Ovary (tissue), 9 donors: ENCODE results near the gene CELF1. TPM values are rescaled to one million over a fixed set of nuclear protein-coding genes. Genes with fewer than 3 reads are reported as not detected.
"Not testable (repeated sequence)": the region's sequence is repeated elsewhere in the genome, so short reads cannot be mapped to it uniquely, and the experiment has no call there.

Experiments used
- DNase-seq, 5 donors: peaks; one replicate each; pipeline ENCODE4 v3.0.0-alpha.2; 2019 to 2020
- H3K27ac ChIP-seq, 2 donors: fragments of 200-600 bp; one replicate each; pipeline versions ENCODE4 v1.5.1 to v1.8.0; 2019 to 2022
- H3K27me3 ChIP-seq: fragments of 200-600 bp; one replicate; pipeline ENCODE4 v1.8.0; 2022
- H3K36me3 ChIP-seq: fragments of 200-600 bp; sonication (generic); one replicate; pipeline ENCODE4 v1.5.1; 2019
- H3K4me1 ChIP-seq: one replicate; pipeline ENCODE4 v1.8.1; 2013; ENCODE audit warnings: mild to moderate bottlenecking, moderate library complexity; ENCODE audit not compliant: insufficient read depth
- H3K4me3 ChIP-seq: fragments of 200-600 bp; sonication (generic); one replicate; pipeline ENCODE4 v1.5.1; 2017
- H3K9me3 ChIP-seq, 2 donors: fragments of 200-600 bp in 1 of 2; sonication (generic) in 1 of 2; one replicate each; pipeline versions ENCODE4 v1.5.1 to v1.8.1; 2013 to 2019; ENCODE audit warnings: mild to moderate bottlenecking in 1 of 2, moderate library complexity in 1 of 2
- CTCF ChIP-seq, 3 donors: fragments of 450-650 bp in 2 of 3; fragments of 200-600 bp in 1 of 3; IDR thresholded peaks; one replicate each; pipeline versions ENCODE4 v1.5.1 to v1.8.0; 2016 to 2022; ENCODE audit warnings: antibody characterized with exemption in 3 of 3, mild to moderate bottlenecking in 1 of 3
- EP300 ChIP-seq: sonication (generic); formaldehyde crosslinking; IDR thresholded peaks from one replicate; pipeline ENCODE4 v1.6.1; 2017; ENCODE audit warnings: antibody characterized with exemption
- POLR2A ChIP-seq: fragments of 450-650 bp; IDR thresholded peaks from one replicate; pipeline ENCODE4 v1.6.1; 2017; ENCODE audit warnings: antibody characterized with exemption, mild to moderate bottlenecking, moderate library complexity
- WGBS, 3 donors: extraction: QIAGEN DNeasy Blood & Tissue Kit in 1 of 3; methylation state at CpG; one replicate each; pipeline versions ENCODE4 v1.1.5 to v1.1.7; 2013 to 2017; 5-methylcytosine and 5-hydroxymethylcytosine counted together
- intact Hi-C, 4 donors: fragments of 100-400 bp; cut with DNase I; formaldehyde crosslinking; loops; one replicate each; pipeline versions ENCODE4 v1.11.0 to v1.15.1; 2022 to 2023
- polyA plus RNA-seq, 2 donors: library from polyadenylated mRNA; stranded (reverse); fragments of 200-250 nt in 1 of 2; fragments of 350-450 nt in 1 of 2; fragmentation: Illumina TruSeq in 1 of 2; extraction: RNeasy Lipid Tissue Mini Kit (QIAGEN cat#74804) in 1 of 2; gene quantifications; one replicate each; pipeline ENCODE4 v1.2.3, GENCODE V29; 2013 to 2014
- total RNA-seq, 7 donors: library from RNA; depleted of rRNA in 2 of 7; stranded (reverse); fragments of >200 nt in 2 of 7; fragmentation: NEBNext Ultra II Directional in 3 of 7; extraction: Animal tissue kit (Norgen Biotek cat#: 25700) in 3 of 7; gene quantifications; one replicate each; pipeline versions ENCODE4 v1.1.0 to v1.2.4, GENCODE V29; 2016 to 2023
- donor health status: DM: no; HTN: no; CAD: no; lungs with moderate emphysema.
- donor health status: DM: no; HTN: no; CAD: no.
- donor health status: Bipolar disorder and iron deficiency.
- donor health status: DM: yes; HTN: yes; CAD: no.
- donor health status: DM: no; HTN: no; CAD: no.
- donor health status: DM: yes; HTN: yes; CAD: no.

Gene CELF1
- total and polyA plus RNA-seq, 9 donors = 25.0 to 109 (median 71.5) TPM

- Histone ChIP-seq H3K36me3 (no peaks in the 10 kb centered on the region), H3K9me3 (no peaks in the 10 kb centered on the region), H3K4me1 (peaks cover 14% of the 10 kb centered on the region), H3K27ac (no peak overlapping the region), H3K27me3 (no peaks in the 10 kb centered on the region), H3K4me3 (no peak overlapping the region)
- intact Hi-C loops = no loop called here
- peak in 1 of 5 donors; percentile 10 for DNase-seq
- WGBS, 3 donors = 81 to 88% (median 87%) methylated on average over 10 of the region's 10 CpGs
- TF ChIP-seq CTCF (IDR thresholded peaks at IDR 0.05) (no peak), EP300 (no peak)
Measured at GRCh38 chr11:47550288-47551047, 2.5 kb downstream of the CELF1 start.

GRCh38 chr11:47546274-47546673 is 6.7 kb downstream of the CELF1 start:
- H3K27me3 ChIP-seq, H3K36me3 ChIP-seq, H3K9me3 ChIP-seq, H3K4me1 ChIP-seq, H3K4me3 ChIP-seq, DNase-seq, H3K27ac ChIP-seq: not testable (repeated sequence)
- intact Hi-C loops = loop anchor here in 1 of 4 donors (10.0 kb wide), 1 partner anchor 61 kb away; no protein-coding TSS in a partner anchor
- WGBS, 3 donors = 88 to 100% (median 96%) methylated on average over 7 of the region's 7 CpGs

GRCh38 chr11:47545298-47545697 is 7.6 kb downstream of the CELF1 start:
- no peaks in the 10 kb centered on the region for H3K9me3 ChIP-seq
- 95 to 97% (median 95%) methylated on average over 6 of the region's 6 CpGs for WGBS, 3 donors
- no peak for DNase-seq
- no peak overlapping the region for H3K27ac ChIP-seq
- peaks cover 8% of the 10 kb centered on the region for H3K4me1 ChIP-seq
- no peak overlapping the region for H3K4me3 ChIP-seq
- H3K36me3 ChIP-seq = no peaks in the 10 kb centered on the region
- no peak for TF ChIP-seq EP300
- no peak for TF ChIP-seq CTCF (IDR thresholded peaks at IDR 0.05)
- intact Hi-C loops = loop anchor here in 1 of 4 donors (10.0 kb wide), 1 partner anchor 60 kb away; no protein-coding TSS in a partner anchor
- no peaks in the 10 kb centered on the region for H3K27me3 ChIP-seq

- DNase-seq = no peak
- TF ChIP-seq CTCF (IDR thresholded peaks at IDR 0.05) (no peak), POLR2A (no peak)
- H3K4me3 ChIP-seq = no peak overlapping the region
- no peaks in the 10 kb centered on the region for H3K9me3 ChIP-seq
- H3K27me3 ChIP-seq = no peaks in the 10 kb centered on the region
- no peaks in the 10 kb centered on the region for H3K36me3 ChIP-seq
- intact Hi-C loops = loop anchor here in 1 of 4 donors (10.0 kb wide), 1 partner anchor 56 kb away; no protein-coding TSS in a partner anchor
- no peak overlapping the region for H3K27ac ChIP-seq
- peaks cover 13% of the 10 kb centered on the region for H3K4me1 ChIP-seq
- WGBS, 3 donors = 74 to 86% (median 81%) methylated on average over 2 of the region's 2 CpGs
Measured at GRCh38 chr11:47541070-47541469, 11.9 kb downstream of the CELF1 start.

- 47 to 53% (median 50%) methylated on average over 2 of the region's 2 CpGs for WGBS, 3 donors
Measured at GRCh38 chr11:47539681-47540039, 13.3 kb downstream of the CELF1 start.

More at GRCh38 chr11:47539681-47540039, 13.3 kb downstream of the CELF1 start:
- Histone ChIP-seq H3K27me3 (no peaks in the 10 kb centered on the region), H3K4me3 (no peak overlapping the region), H3K27ac (no peak overlapping the region), H3K36me3 (no peaks in the 10 kb centered on the region), H3K9me3 (no peaks in the 10 kb centered on the region), H3K4me1 (peaks cover 13% of the 10 kb centered on the region)
- TF ChIP-seq CTCF (IDR thresholded peaks at IDR 0.05) (no peak), EP300 (no peak), POLR2A (no peak)
- DNase-seq = no peak
- intact Hi-C loops = loop anchor here in 1 of 4 donors (10.0 kb wide), 1 partner anchor 55 kb away; no protein-coding TSS in a partner anchor
